Activated T-cell treated with anti-CD3 and anti-CD28 coated beads, Interleukin-2, amount 50 U/mL, for 48 hours (primary cell): ENCODE results near the gene SELENOM.
"Not testable (repeated sequence)": the region's sequence is repeated elsewhere in the genome, so short reads cannot be mapped to it uniquely, and the experiment has no call there.

Experiments
- DNase-seq, 2 experiments: peaks; one replicate each; pipeline ENCODE4 v3.0.0-alpha.2; 2020

Gene SELENOM

DNA sequence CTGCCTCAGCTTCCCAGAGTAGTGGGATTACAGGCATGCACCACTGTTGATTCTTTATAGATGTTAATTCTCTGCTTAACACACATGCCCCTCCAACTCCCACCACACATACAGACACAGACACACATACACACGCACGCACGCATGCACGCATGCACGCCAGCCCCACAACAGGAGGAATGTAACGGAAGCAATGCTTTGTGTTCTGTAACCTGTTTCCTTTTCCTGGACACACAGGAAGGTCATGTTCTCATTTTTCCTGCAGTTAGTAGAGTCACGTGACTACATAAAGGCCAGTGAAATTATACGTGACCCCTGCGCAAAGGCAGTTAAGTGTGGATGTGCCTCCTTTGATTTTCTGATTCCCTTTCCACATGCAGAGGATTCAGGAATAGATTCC, 34.2 kb downstream of the SELENOM start:
- DNase-seq: not testable (repeated sequence)

DNA sequence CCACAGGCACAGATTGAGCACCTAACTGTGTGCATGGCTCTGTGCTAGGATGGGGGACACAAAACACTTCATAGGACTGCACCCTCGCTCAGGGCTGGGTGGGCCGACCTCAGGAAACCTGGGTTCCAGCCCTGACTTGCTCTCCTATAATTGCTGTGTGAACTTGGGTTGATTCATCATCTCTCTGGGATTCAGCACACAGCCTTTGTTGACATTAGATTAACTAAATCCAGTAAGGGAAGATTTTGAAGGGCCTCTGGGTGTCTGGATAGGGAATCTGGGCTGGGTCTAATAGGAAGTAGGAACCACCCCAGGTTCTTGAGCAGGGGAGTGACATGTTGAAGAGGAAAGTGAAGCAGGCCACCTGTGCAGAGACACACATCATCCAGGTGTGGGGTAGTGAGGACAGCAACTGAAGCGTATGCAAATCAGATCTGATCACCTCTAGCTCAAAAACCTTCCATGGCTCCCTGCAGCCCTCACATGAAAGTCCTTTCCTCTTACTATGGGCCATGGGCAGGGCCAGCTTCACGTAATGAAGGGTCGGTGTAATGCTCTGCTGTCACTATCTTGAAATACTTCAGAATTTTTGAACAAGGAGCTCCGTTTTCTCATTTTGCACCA, 37.6 kb downstream of the SELENOM start:
- not testable (repeated sequence) for DNase-seq

DNA sequence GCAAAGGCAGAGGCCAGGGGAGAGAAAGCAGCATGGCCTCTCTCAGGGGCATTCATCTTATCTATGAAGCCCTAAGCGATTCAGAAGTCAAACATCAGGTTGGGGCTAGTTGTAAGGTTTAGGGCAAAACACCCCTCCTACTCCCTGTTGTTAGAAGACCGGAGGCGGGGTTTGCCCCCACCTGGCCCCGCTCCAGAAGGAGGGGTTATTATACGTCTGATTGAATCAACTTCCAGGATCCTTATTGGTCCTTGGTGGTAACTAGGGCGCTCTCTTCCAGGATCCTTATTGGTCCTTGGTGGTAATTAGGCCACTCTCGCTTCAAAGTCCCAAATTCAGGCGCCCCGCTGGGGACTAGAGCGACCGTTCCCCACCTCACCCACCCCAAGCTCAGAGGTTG, 38.4 kb downstream of the SELENOM start:
- DNase-seq: no peak

DNA sequence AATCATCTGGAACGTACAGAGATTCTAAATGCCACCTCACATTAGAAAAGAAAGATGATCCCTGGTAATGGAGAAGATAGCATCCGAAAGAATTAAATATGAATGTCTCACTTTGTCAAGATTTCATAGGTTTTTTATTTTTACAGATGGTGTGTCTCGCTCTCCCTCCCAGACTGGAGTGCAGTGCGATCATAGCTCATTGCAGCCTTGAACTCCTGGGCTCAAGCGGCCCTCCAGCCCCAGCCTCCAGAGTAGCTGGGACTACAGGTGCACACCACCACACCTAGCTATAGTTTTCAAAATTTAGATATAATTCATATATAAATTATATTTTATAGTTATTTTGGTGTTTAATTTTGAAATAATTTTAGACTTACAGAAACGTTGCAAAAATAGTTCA, 43.0 kb downstream of the SELENOM start:
- DNase-seq: no peak

DNA sequence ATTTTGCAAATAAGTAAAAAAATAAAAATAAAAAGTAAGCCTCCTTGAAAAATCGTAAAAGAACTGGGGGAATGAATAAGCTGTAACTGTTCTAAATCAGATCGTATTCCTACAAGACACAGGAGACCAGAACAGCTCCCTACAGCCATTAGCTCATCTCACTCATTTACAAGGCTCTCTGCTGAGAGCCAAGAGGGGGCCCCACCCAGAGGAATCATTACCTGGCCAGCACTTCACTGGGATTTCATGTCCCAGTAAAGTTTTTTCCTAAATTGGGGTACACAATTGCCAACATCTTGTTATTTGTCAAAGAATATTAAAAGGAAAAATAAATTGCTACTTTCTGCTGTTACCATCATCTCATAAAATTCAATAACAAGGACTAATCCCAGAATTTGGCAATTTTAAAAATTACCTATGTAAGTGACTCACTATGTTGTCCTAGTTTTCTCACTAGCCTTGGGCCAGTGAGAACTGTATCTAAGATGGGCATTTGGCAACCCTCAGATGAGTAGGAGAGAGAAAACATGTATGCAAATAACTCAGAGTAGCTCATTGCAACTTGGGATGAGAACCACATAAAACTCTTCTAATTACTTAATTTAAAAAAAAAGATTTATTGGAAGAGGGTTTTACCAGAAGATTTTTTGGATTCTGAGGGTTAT, 44.7 kb downstream of the SELENOM start:
- DNase-seq: no peak

DNA sequence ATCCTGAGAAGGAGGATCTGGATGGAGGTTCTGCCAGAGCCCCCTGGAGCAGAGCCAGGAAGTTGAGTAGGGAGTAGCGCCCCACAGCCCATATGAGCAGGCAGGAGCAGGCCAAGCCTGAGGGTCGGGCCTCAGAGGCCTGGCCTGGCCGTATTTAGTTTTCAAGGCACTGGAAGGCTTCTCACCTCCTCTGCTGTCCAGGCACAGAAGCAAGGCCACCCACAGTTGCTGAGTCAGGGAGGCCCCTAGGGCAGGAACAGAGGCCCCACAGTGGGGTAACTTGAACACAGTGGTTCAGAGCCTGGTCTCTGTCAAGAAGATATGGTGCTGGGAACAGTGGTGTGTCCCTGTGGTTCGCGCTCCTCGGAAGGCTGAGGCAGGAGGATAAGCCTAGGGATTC, 47.7 kb downstream of the SELENOM start:
- not testable (repeated sequence) for DNase-seq

DNA sequence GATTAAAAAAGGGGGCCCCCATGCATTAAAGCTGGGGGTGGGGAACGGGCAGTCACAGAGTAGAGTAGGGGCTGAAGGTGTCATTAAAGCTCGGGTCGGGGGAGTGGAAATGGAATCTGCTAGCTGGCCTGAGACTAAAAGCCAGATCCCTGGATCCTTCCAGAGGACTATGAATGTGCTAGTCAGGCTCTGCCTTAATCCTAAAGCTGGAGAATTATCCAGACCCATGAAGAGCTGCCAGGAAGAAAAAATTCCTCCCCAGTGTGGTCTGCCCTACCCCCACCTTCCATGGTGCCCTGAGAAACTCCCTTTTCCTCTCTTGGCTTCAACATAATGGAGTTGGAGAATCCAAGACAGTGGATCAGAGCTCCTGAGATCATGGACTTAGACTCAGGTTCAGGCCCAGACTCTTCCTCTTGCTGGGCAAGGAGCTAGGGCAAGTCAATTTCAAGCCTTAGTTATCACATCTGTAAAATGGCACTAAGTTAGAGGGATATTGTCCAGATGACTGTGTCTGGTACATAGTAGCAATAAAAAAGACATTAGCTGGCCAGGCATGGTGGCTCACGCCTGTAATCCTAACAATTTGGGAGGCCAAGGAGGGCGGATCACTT, 50.3 kb downstream of the SELENOM start:
- no peak for DNase-seq

DNA sequence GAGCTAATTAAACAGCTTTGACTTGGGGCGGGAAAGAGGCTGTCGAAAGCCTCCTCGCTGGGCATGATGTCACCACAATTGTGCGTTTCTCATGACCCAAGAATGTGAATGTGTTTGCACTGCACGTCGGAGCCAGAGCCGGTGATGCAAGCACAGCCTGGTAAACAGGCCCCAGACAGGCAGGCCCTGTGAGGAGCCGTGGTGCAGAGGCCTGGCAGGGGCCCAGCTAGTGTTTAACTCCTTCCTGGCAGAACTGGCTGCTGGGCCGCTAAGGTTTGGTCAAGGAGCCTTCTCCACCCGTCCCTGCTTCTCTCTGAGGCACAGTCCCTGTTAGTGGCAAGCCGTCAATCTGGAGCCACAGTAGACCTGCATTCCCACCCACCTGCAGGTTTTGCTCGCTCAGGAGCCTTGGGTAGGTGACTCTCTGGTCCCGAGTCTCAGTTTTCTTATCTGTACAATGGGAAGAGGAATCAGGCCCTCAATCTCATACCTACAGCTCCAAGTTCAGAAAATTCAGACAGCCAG, 51.7 kb downstream of the SELENOM start:
- no peak for DNase-seq

DNA sequence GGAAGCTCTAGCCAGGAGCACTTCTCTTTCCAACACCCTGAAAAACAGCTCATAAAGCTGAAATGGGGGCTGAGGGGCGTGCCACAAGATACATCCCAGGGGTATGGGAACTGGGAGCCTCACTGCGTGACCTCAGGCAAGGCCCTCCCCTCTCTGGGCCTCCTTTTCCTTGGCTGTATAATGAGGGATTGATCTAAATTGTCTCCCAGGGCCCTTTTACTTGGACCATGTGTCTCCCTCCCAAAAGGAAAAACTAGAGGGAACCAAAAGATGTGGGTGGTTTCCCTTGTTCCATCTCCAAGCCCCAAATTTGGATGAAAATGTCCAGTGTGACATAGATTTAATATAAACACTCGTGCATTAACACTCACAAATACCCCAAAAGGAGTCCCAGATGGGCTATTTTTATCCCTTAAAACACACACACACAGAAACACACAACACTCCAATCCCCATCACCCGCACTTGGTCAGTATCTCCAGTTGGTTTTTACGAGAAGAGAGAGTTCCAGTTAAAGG, 52.2 kb downstream of the SELENOM start:
- DNase-seq: no peak
